Tibial artery (tissue), 4 donors: ENCODE results near the gene DNAJC6.

Experiments used
- DNase-seq, 2 donors: peaks; one replicate each; pipeline ENCODE4 v3.0.0-alpha.2; 2019
- H3K27ac ChIP-seq, 2 donors: fragments of 200-600 bp; sonication (generic) in 1 of 2; 1 replicate in 1 of 2; 2 replicates in 1 of 2; pipeline ENCODE4 v1.5.1; 2018 to 2019; ENCODE audit warnings: mild to moderate bottlenecking in 1 of 2
- H3K27me3 ChIP-seq, 2 donors: fragments of 200-600 bp; sonication (generic) in 1 of 2; one replicate each; pipeline versions ENCODE4 v1.5.1 to v1.6.0; 2016 to 2019
- H3K36me3 ChIP-seq, 3 donors: fragments of 200-600 bp; sonication (generic) in 2 of 3; one replicate each; pipeline ENCODE4 v1.5.1; 2016 to 2019; ENCODE audit warnings: mild to moderate bottlenecking in 2 of 3
- H3K4me1 ChIP-seq, 4 donors: fragments of 200-600 bp; sonication (generic) in 2 of 4; 1 replicate in 3 of 4; 2 replicates in 1 of 4; pipeline ENCODE4 v1.5.1; 2016 to 2019
- H3K4me3 ChIP-seq, 2 donors: fragments of 200-600 bp; sonication (generic) in 1 of 2; 1 replicate in 1 of 2; 2 replicates in 1 of 2; pipeline ENCODE4 v1.5.1; 2018 to 2019; ENCODE audit warnings: mild to moderate bottlenecking in 2 of 2
- H3K9me3 ChIP-seq, 3 donors: fragments of 200-600 bp; sonication (generic) in 1 of 3; one replicate each; pipeline ENCODE4 v1.5.1; 2016 to 2019
- intact Hi-C: fragments of 100-400 bp; cut with DNase I; formaldehyde crosslinking; loops from one replicate; pipeline ENCODE4 v1.15.0; 2023; ENCODE audit warnings: low total_unique reads
- TF ChIP-seq, protein P1 (sequence below), 2 experiments: fragments of 200-600 bp in 1 of 2; fragments of 450-650 bp in 1 of 2; IDR thresholded peaks; one replicate each; pipeline ENCODE4 v1.5.1; 2017 to 2019; ENCODE audit warnings: antibody characterized with exemption in 2 of 2, mild to moderate bottlenecking in 1 of 2, moderate library complexity in 1 of 2

DNAJC6 gene

GRCh38 chr1:65398083-65398482, 88.7 kb downstream of the DNAJC6 start:
- Histone ChIP-seq H3K36me3 (peaks cover 0 to 19% (median 0%) of the 10 kb centered on the region in 3 donors), H3K4me3 (no peak overlapping the region), H3K27me3 (no peaks in the 10 kb centered on the region), H3K9me3 (no peaks in the 10 kb centered on the region), H3K27ac (no peak overlapping the region), H3K4me1 (no peaks in the 10 kb centered on the region)
- intact Hi-C loops, result no loop called here
- TF ChIP-seq, protein P1, sequence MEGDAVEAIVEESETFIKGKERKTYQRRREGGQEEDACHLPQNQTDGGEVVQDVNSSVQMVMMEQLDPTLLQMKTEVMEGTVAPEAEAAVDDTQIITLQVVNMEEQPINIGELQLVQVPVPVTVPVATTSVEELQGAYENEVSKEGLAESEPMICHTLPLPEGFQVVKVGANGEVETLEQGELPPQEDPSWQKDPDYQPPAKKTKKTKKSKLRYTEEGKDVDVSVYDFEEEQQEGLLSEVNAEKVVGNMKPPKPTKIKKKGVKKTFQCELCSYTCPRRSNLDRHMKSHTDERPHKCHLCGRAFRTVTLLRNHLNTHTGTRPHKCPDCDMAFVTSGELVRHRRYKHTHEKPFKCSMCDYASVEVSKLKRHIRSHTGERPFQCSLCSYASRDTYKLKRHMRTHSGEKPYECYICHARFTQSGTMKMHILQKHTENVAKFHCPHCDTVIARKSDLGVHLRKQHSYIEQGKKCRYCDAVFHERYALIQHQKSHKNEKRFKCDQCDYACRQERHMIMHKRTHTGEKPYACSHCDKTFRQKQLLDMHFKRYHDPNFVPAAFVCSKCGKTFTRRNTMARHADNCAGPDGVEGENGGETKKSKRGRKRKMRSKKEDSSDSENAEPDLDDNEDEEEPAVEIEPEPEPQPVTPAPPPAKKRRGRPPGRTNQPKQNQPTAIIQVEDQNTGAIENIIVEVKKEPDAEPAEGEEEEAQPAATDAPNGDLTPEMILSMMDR (IDR thresholded peaks at IDR 0.05), result no peak
- no peak for DNase-seq

- H3K36me3 ChIP-seq, result peaks cover 0 to 15% (median 0%) of the 10 kb centered on the region in 3 donors
- TF ChIP-seq, protein P1 (IDR thresholded peaks at IDR 0.05), result no peak
- H3K9me3 ChIP-seq, result no peaks in the 10 kb centered on the region
- H3K4me1 ChIP-seq, result no peaks in the 10 kb centered on the region
- intact Hi-C loops, result no loop called here
- DNase-seq, result no peak
- no peak overlapping the region for H3K4me3 ChIP-seq
- H3K27ac ChIP-seq, result no peak overlapping the region
- H3K27me3 ChIP-seq, result no peaks in the 10 kb centered on the region
Measured at GRCh38 chr1:65399003-65399402, 89.7 kb downstream of the DNAJC6 start.

DNA sequence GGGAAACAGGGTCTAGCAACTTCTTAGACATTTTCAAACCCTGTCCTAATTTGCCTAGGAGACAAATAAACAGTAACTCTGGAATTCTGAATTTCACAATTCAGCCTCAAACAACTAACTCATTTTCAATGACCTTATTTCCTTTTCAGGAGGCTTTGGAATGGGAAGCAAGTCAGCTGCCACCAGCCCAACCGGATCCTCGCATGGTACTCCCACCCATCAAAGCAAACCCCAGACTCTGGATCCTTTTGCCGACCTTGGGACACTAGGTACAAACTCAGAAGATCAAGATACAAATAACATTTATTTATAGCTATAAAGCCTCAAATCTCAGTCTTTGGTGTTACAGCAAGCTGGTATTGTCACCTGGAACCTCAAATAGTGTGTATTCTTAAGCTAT, 92.3 kb downstream of the DNAJC6 start:
- Histone ChIP-seq H3K27me3 (no peaks in the 10 kb centered on the region), H3K4me1 (no peaks in the 10 kb centered on the region), H3K9me3 (no peaks in the 10 kb centered on the region), H3K4me3 (no peak overlapping the region), H3K36me3 (peaks cover 0 to 5% (median 0%) of the 10 kb centered on the region in 3 donors), H3K27ac (no peak overlapping the region)
- intact Hi-C loops, result no loop called here
- TF ChIP-seq, protein P1 (IDR thresholded peaks at IDR 0.05), result no peak
- DNase-seq, result no peak

- H3K27ac ChIP-seq, result no peak overlapping the region
- no peaks in the 10 kb centered on the region for H3K27me3 ChIP-seq
- no peaks in the 10 kb centered on the region for H3K9me3 ChIP-seq
- H3K4me3 ChIP-seq, result no peak overlapping the region
- no peak for DNase-seq
- intact Hi-C loops, result no loop called here
- TF ChIP-seq, protein P1 (IDR thresholded peaks at IDR 0.05), result no peak
- peaks cover 0 to 11% (median 0%) of the 10 kb centered on the region in 3 donors for H3K36me3 ChIP-seq
- no peaks in the 10 kb centered on the region for H3K4me1 ChIP-seq
Measured at GRCh38 chr1:65404941-65405340, 95.6 kb downstream of the DNAJC6 start.

DNA sequence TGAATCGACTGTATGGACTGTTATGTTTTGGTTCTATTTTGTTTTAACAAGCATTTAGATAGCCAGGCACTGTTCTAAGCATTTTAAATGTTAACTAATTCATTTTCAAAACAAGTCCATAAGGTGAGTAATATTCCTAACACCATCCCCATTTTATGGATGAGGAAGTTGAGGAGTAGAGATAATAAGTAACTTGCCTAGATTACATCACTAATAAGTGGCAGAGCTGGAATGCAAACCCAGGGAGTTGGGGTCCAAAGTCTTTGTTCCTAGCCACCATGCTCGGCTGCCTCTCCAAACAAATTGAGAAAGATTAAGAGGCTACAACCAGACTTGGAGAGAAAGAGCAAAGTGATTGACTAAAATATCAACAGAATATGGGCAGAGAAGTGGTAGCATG, 98.5 kb downstream of the DNAJC6 start:
- Histone ChIP-seq H3K27ac (no peak overlapping the region), H3K27me3 (no peaks in the 10 kb centered on the region), H3K36me3 (peaks cover 0 to 11% (median 0%) of the 10 kb centered on the region in 3 donors), H3K9me3 (no peaks in the 10 kb centered on the region), H3K4me3 (no peak overlapping the region), H3K4me1 (no peaks in the 10 kb centered on the region)
- no peak for DNase-seq
- TF ChIP-seq, protein P1 (IDR thresholded peaks at IDR 0.05), result no peak
- intact Hi-C loops, result no loop called here

GRCh38 chr1:65409314-65409713, 100.0 kb downstream of the DNAJC6 start:
- TF ChIP-seq, protein P1 (IDR thresholded peaks at IDR 0.05), result no peak
- H3K36me3 ChIP-seq, result peaks cover 0 to 11% (median 0%) of the 10 kb centered on the region in 3 donors
- H3K4me1 ChIP-seq, result no peaks in the 10 kb centered on the region
- no peak overlapping the region for H3K4me3 ChIP-seq
- H3K27me3 ChIP-seq, result no peaks in the 10 kb centered on the region
- H3K27ac ChIP-seq, result no peak overlapping the region
- no peaks in the 10 kb centered on the region for H3K9me3 ChIP-seq
- intact Hi-C loops, result no loop called here
- no peak for DNase-seq
